HEK293 (cell line): ENCODE data around the gene CAPRIN1.

ENCODE experiments used
- CTCF ChIP-seq: fragments of 450-650 bp; formaldehyde crosslinking; IDR thresholded peaks from 2 replicates; pipeline ENCODE4 v1.5.1; 2016; ENCODE audit warnings: missing biosample characterization, missing genetic modification characterization
- MEIS1 ChIP-seq: sonication (generic); formaldehyde crosslinking; IDR thresholded peaks from 2 replicates; pipeline ENCODE4 v1.8.1; 2022; ENCODE audit warnings: missing genetic modification reagents, mild to moderate bottlenecking, borderline replicate concordance
- ZBTB1 ChIP-seq: fragments of 450-650 bp; formaldehyde crosslinking; IDR thresholded peaks from 2 replicates; pipeline ENCODE4 v1.5.1; 2016; ENCODE audit warnings: missing biosample characterization, missing genetic modification characterization
- ZBTB26 ChIP-seq: fragments of 450-650 bp; formaldehyde crosslinking; optimal IDR thresholded peaks from 2 replicates; pipeline ENCODE3; 2016; ENCODE audit warnings: missing biosample characterization, mild to moderate bottlenecking, missing genetic modification characterization
- ZNF114 ChIP-seq: fragments of 450-650 bp; formaldehyde crosslinking; IDR thresholded peaks from 2 replicates; pipeline ENCODE4 v1.5.0; 2017; ENCODE audit warnings: missing biosample characterization, missing genetic modification characterization
- ZNF354C ChIP-seq: fragments of 450-650 bp; formaldehyde crosslinking; IDR thresholded peaks from 2 replicates; pipeline ENCODE4 v1.5.1; 2016; ENCODE audit warnings: missing biosample characterization, missing genetic modification characterization, low read depth, borderline replicate concordance
- ZNF501 ChIP-seq: fragments of 450-650 bp; formaldehyde crosslinking; IDR thresholded peaks from 2 replicates; pipeline ENCODE4 v1.5.1; 2016; ENCODE audit warnings: missing biosample characterization, missing genetic modification characterization
- ZNF785 ChIP-seq: fragments of 450-650 bp; formaldehyde crosslinking; IDR thresholded peaks from 2 replicates; pipeline ENCODE4 v1.5.1; 2016; ENCODE audit warnings: missing biosample characterization, missing genetic modification characterization

- TF ChIP-seq MEIS1 (CRISPR knock-in tag) (no peak), CTCF (no peak), ZNF114 (tag by site-specific recombination) (no peak), ZBTB26 (no peak), ZNF501 (tag by site-specific recombination) (no peak), ZNF785 (tag by site-specific recombination) (no peak), ZBTB1 (tag by site-specific recombination) (no peak), ZNF354C (tag by site-specific recombination) (no peak)
Observed at GRCh38 chr11:34143048-34143447, 91.5 kb downstream of the CAPRIN1 start.
